DND-41 (cell line): ENCODE measurements around the gene RFTN1.
A peak's percentile ranks its signal among the peaks of the same experiment; 100 is the strongest.

Source experiments
- ATAC-seq: fragments of 200-7000 bp; cut with Tn5 transposase; 3 replicates; pipeline ENCODE4 v1.9.1; 2021; ENCODE audit warnings: low read depth; ENCODE audit not compliant: insufficient read depth
- DNase-seq: peaks from one replicate; pipeline ENCODE4 v3.0.0-alpha.2; 2020
- H2AFZ ChIP-seq: 2 replicates; pipeline ENCODE4 v1.6.0; 2012; ENCODE audit warnings: low read depth, low read length
- H3K27ac ChIP-seq: 2 replicates; pipeline ENCODE4 v1.5.1; 2012; ENCODE audit warnings: low read length, inconsistent platforms
- H3K27me3 ChIP-seq: fragments of 200-600 bp; sonication (generic); 2 replicates; pipeline ENCODE4 v1.6.0; 2012; ENCODE audit warnings: low read length, mild to moderate bottlenecking, inconsistent platforms; ENCODE audit not compliant: insufficient read depth, poor library complexity
- H3K36me3 ChIP-seq: 2 replicates; pipeline ENCODE4 v1.5.1; 2012; ENCODE audit warnings: low read length, inconsistent platforms; ENCODE audit not compliant: insufficient read depth
- H3K4me1 ChIP-seq: 2 replicates; pipeline ENCODE4 v1.5.1; 2012; ENCODE audit warnings: mild to moderate bottlenecking, low read length; ENCODE audit not compliant: insufficient read depth
- H3K4me2 ChIP-seq: 2 replicates; pipeline ENCODE4 v1.6.0; 2012; ENCODE audit warnings: mild to moderate bottlenecking, moderate library complexity, low read length, inconsistent platforms; ENCODE audit not compliant: insufficient read depth
- H3K4me3 ChIP-seq, 2 experiments: fragments of 200-600 bp in 1 of 2; shearing (Covaris generic) in 1 of 2; 2 replicates each; pipeline ENCODE4 v1.5.1; 2012 to 2016; ENCODE audit warnings: inconsistent platforms in 2 of 2, low read length in 2 of 2, mild to moderate bottlenecking in 2 of 2, low read depth in 1 of 2, moderate library complexity in 1 of 2
- H3K79me2 ChIP-seq: 2 replicates; pipeline ENCODE4 v1.6.0; 2012; ENCODE audit warnings: low read length, inconsistent platforms; ENCODE audit not compliant: insufficient read depth
- H3K9ac ChIP-seq: 2 replicates; pipeline ENCODE4 v1.6.0; 2012; ENCODE audit warnings: low read depth, mild to moderate bottlenecking, inconsistent platforms, low read length, moderate library complexity
- H3K9me3 ChIP-seq: 2 replicates; pipeline ENCODE4 v1.5.1; 2012; ENCODE audit warnings: low read length, moderate library complexity, mild to moderate bottlenecking, inconsistent platforms; ENCODE audit not compliant: insufficient read depth, severe bottlenecking
- H4K20me1 ChIP-seq: 2 replicates; pipeline ENCODE4 v1.6.0; 2012; ENCODE audit warnings: low read length; ENCODE audit not compliant: insufficient read depth
- EZH2 ChIP-seq: IDR thresholded peaks from 3 replicates; pipeline ENCODE4 v1.6.1; 2012; ENCODE audit warnings: borderline replicate concordance, low read depth, mild to moderate bottlenecking, moderate library complexity, low read length, inconsistent platforms; ENCODE audit not compliant: severe bottlenecking
- TF ChIP-seq, protein P1 (sequence below): IDR thresholded peaks from 2 replicates; pipeline ENCODE4 v1.5.1; 2012; ENCODE audit warnings: borderline replicate concordance, low read length, moderate library complexity, mild to moderate bottlenecking; ENCODE audit not compliant: poor library complexity, severe bottlenecking; ENCODE audit errors: extremely low read depth

RFTN1 gene

DNA sequence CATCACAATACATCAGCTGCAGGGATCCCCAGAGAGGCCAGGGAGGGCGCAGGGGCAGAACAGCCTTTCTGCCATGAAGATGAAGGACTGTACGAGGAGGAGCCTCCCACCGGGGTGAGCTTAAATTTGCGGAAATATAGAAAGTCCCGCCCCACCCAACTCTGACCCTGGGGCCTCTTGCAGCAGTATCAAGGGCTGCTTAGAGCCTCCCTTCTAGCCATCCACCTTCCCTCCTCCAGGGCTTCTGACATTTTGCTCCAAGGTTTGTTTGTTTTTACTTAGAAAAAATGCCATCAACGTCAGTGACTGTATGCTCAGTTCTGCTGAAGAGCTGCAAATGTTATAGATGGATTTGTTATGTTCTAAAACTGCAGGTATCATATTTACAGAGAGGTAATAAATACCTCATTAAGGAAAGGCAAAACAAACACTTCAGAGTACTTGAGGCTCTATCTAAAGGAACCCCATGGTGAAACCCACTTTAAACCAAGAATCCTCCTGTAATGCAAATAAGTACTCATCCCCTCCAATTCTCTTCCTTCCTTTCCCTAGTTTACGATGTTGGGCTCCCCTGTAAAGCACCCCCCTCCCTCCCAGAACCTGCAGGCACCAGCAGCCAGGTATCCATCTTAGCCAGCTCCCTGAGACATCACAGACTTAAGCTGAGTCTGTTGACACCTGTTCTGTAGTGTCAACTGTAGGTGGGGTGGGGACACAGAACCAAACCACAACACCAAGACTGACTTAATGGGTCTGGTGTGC lies 30.5 kb downstream of the RFTN1 start:
- no peak overlapping the region for H3K4me2 ChIP-seq
- DNase-seq (no peak), ATAC-seq (peak; percentile 74)
- H3K4me1 ChIP-seq = peaks cover 5% of the 10 kb centered on the region; the same call in 1 of the 2 replicates
- no peak overlapping the region for H3K4me3 ChIP-seq
- H3K9me3 ChIP-seq = no peaks in the 10 kb centered on the region
- no peaks in the 10 kb centered on the region for H3K27me3 ChIP-seq
- TF ChIP-seq EZH2 = no peak
- TF ChIP-seq, protein P1, sequence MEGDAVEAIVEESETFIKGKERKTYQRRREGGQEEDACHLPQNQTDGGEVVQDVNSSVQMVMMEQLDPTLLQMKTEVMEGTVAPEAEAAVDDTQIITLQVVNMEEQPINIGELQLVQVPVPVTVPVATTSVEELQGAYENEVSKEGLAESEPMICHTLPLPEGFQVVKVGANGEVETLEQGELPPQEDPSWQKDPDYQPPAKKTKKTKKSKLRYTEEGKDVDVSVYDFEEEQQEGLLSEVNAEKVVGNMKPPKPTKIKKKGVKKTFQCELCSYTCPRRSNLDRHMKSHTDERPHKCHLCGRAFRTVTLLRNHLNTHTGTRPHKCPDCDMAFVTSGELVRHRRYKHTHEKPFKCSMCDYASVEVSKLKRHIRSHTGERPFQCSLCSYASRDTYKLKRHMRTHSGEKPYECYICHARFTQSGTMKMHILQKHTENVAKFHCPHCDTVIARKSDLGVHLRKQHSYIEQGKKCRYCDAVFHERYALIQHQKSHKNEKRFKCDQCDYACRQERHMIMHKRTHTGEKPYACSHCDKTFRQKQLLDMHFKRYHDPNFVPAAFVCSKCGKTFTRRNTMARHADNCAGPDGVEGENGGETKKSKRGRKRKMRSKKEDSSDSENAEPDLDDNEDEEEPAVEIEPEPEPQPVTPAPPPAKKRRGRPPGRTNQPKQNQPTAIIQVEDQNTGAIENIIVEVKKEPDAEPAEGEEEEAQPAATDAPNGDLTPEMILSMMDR = no peak
- H4K20me1 ChIP-seq = 0 out of 2 replicates have a peak, but pooled peaks cover 2% of the 10 kb centered on the region
- no peak overlapping the region for H2AFZ ChIP-seq
- peaks cover 46% of the 10 kb centered on the region for H3K79me2 ChIP-seq
- no peak overlapping the region for H3K9ac ChIP-seq
- H3K27ac ChIP-seq = no peak overlapping the region
- H3K36me3 ChIP-seq = peaks cover 76% of the 10 kb centered on the region

DNA sequence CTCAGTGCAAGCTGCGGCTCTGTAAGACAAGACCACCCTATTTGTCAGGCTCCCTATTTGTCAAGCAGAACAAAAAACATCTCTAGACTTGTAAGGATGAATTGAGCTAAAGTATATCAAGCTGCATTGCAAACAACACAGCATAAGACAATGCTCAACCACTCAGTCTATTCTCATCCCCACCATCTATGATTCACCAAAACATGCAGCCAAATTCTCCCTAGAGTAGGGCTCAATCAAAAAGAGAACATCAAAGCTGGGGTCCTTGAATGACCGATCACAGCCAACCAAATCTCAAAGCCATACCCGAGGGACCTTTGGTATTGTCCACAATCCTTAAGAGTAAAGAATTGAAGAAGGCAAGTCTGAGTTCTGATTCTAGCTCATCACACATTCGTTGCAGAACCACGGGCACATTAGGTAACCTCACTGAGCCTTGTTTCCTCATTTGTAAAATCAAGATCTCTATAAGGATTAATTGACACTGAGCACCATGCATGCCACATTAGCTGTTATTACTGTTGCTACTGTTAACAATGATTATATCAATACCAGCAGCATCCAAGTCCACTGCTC lies 31.2 kb downstream of the RFTN1 start:
- H3K27ac ChIP-seq = no peak overlapping the region
- no peak for DNase-seq
- no peaks in the 10 kb centered on the region for H3K27me3 ChIP-seq

DNA sequence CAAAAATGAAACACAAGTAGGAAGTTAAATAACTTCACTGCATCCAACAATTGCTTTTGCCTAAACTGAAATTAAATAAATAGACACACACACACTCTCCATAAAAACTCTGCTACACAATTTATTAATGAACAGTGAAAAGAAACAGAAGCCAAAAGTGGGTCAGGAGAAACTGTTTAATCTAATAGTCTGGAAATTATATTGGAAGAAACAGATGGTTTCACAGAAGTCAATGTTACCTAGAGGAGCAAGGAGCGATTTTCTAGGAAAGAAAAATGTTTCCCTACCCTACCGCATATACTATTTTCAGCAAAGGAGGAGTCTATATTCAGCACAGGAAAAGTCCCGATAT lies 32.0 kb downstream of the RFTN1 start:
- Histone ChIP-seq H3K9me3 (no peaks in the 10 kb centered on the region), H3K27ac (no peak overlapping the region), H3K4me1 (peaks cover 5% of the 10 kb centered on the region; the same call in 1 of the 2 replicates), H3K4me3 (no peak overlapping the region), H3K36me3 (peaks cover 67% of the 10 kb centered on the region), H2AFZ (no peak overlapping the region), H3K27me3 (no peaks in the 10 kb centered on the region), H4K20me1 (0 out of 2 replicates have a peak, but pooled peaks cover 2% of the 10 kb centered on the region), H3K9ac (no peak overlapping the region), H3K4me2 (no peak overlapping the region), H3K79me2 (peaks cover 55% of the 10 kb centered on the region)
- ATAC-seq (no peak), DNase-seq (no peak)
- no peak for TF ChIP-seq EZH2
- TF ChIP-seq, protein P1 = no peak

More for the DNA sequence above, 31.2 kb downstream of the RFTN1 start:
- H2AFZ ChIP-seq = no peak overlapping the region
- H3K4me1 ChIP-seq = peaks cover 5% of the 10 kb centered on the region; the same call in 1 of the 2 replicates
- H3K4me3 ChIP-seq = no peak overlapping the region
- no peaks in the 10 kb centered on the region for H3K9me3 ChIP-seq
- ATAC-seq = no peak
- H3K36me3 ChIP-seq = peaks cover 75% of the 10 kb centered on the region
- H3K4me2 ChIP-seq = no peak overlapping the region
- peaks cover 51% of the 10 kb centered on the region for H3K79me2 ChIP-seq
- no peak overlapping the region for H3K9ac ChIP-seq
- H4K20me1 ChIP-seq = 0 out of 2 replicates have a peak, but pooled peaks cover 2% of the 10 kb centered on the region
- no peak for TF ChIP-seq EZH2
- TF ChIP-seq, protein P1 = no peak
